ENCODE measurements around the gene PRKCE. TPM values are rescaled to one million over a fixed set of nuclear protein-coding genes. Genes with fewer than 3 reads are reported as not detected.

Gene PRKCE
- total RNA-seq, 2 donors from 2014 or later, result 5.8 to 18.1 TPM

DNA sequence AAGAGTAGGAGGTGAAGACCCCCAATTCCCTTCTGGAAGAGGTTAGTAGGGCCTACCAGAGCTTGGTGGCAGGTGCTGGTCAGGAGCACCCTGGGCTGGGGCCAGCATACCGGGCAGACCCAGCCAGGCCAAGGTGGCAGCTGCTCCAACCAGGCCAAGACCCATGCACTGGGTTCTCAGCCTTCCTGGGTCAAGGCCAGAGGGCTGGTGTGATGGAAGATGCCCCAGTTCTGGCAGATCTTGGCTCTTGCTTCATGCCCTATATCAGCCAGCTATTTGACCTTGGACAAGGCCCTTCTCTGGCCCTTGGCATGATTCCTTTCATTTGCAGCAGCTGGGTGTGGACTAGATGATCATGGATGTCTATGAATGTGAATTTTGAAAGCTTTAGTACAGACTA, 57.7 kb downstream of the PRKCE start:
- Histone ChIP-seq H3K4me3 (no peak overlapping the region), H3K4me1 (ENCODE audit: control insufficient read depth in 1 of 2, low read depth in 2 of 2) (peaks cover 18 to 20% of the 10 kb centered on the region in 2 donors), H3K9me3 (no peaks in the 10 kb centered on the region), H3K27me3 (replicated peaks; ENCODE audit: insufficient read depth) (no peaks in the 10 kb centered on the region), H3K27ac (no peak overlapping the region), H3K36me3 (no peaks in the 10 kb centered on the region)
- DNase-seq (ENCODE audit: low spot score) (no peak), ATAC-seq (ENCODE audit: insufficient number of reproducible peaks, low FRiP score, low read depth) (no peak)
- no peak for TF ChIP-seq CTCF (IDR thresholded peaks at IDR 0.05)

- H3K27ac ChIP-seq, result no peak overlapping the region
- no peaks in the 10 kb centered on the region for H3K27me3 ChIP-seq (replicated peaks; ENCODE audit: insufficient read depth)
- H3K4me1 ChIP-seq (ENCODE audit: control insufficient read depth in 1 of 2, low read depth in 2 of 2), result peaks cover 11 to 13% of the 10 kb centered on the region in 2 donors
- ATAC-seq (ENCODE audit: insufficient number of reproducible peaks, low FRiP score, low read depth) (no peak), DNase-seq (ENCODE audit: low spot score) (no peak)
- H3K36me3 ChIP-seq, result no peaks in the 10 kb centered on the region
- H3K9me3 ChIP-seq, result no peaks in the 10 kb centered on the region
- no peak overlapping the region for H3K4me3 ChIP-seq
- no peak for TF ChIP-seq CTCF (IDR thresholded peaks at IDR 0.05)
These were observed 59.0 kb downstream of the PRKCE start for GRCh38 chr2:45710468-45710867.

DNA sequence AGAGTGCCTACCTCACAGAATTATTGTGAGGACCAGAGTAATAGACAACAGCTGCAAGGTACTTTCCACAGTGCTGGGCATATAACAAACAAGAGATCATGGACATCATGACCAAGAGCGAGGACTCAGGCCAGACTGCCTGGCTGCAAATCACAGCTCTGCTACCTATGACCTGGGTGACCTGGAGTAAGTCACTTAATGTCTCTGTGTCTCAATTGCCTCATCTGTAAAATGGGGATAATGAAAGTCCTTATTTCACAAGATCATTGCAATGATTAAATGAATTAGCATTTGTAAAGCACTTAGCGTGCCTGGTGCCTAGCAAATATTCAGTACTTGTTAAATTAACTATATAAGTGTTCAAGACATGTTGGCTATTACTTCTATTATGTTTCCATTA, 59.7 kb downstream of the PRKCE start:
- no peak for DNase-seq (ENCODE audit: low spot score)
- no peaks in the 10 kb centered on the region for H3K27me3 ChIP-seq (replicated peaks; ENCODE audit: insufficient read depth)
- H3K36me3 ChIP-seq, result no peaks in the 10 kb centered on the region
- ATAC-seq (ENCODE audit: insufficient number of reproducible peaks, low FRiP score, low read depth), result no peak
- no peaks in the 10 kb centered on the region for H3K9me3 ChIP-seq
- no peak overlapping the region for H3K4me3 ChIP-seq
- no peak for TF ChIP-seq CTCF (IDR thresholded peaks at IDR 0.05)
- H3K27ac ChIP-seq, result no peak overlapping the region
- peaks cover 4 to 5% of the 10 kb centered on the region in 2 donors for H3K4me1 ChIP-seq (ENCODE audit: control insufficient read depth in 1 of 2, low read depth in 2 of 2)

DNA sequence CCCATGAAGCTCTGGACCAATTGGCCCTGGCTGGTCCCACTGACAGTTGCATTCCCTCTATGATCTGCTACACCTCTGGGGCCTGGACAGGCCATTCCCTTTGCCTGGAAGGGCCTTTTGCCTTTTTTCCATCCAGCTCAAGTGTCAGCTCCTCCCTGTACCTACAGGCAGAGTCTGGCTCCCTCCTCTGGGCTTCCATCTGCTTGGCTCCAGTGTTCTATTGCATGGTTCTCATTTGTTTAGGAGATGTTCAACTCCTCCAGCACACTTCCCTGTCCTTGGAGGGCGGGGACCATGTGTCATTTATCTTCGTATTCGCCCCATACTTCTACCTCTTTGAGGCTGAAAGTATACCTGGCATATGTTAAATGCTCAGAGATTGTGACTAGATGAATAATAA, 61.1 kb downstream of the PRKCE start:
- no peaks in the 10 kb centered on the region for H3K4me1 ChIP-seq (ENCODE audit: control insufficient read depth in 1 of 2, low read depth in 2 of 2)
- no peaks in the 10 kb centered on the region for H3K27me3 ChIP-seq (replicated peaks; ENCODE audit: insufficient read depth)
- no peak for DNase-seq (ENCODE audit: low spot score)
- no peaks in the 10 kb centered on the region for H3K9me3 ChIP-seq
- H3K27ac ChIP-seq, result no peak overlapping the region
- no peak for TF ChIP-seq CTCF (IDR thresholded peaks at IDR 0.05)
- no peak overlapping the region for H3K4me3 ChIP-seq
- no peak for ATAC-seq (ENCODE audit: insufficient number of reproducible peaks, low FRiP score, low read depth)
- H3K36me3 ChIP-seq, result no peaks in the 10 kb centered on the region

- no peaks in the 10 kb centered on the region for H3K36me3 ChIP-seq
- no peak for TF ChIP-seq CTCF (IDR thresholded peaks at IDR 0.05)
- no peaks in the 10 kb centered on the region for H3K27me3 ChIP-seq (replicated peaks; ENCODE audit: insufficient read depth)
- H3K4me1 ChIP-seq (ENCODE audit: control insufficient read depth in 1 of 2, low read depth in 2 of 2), result no peaks in the 10 kb centered on the region
- H3K4me3 ChIP-seq, result no peak overlapping the region
- no peak for ATAC-seq (ENCODE audit: insufficient number of reproducible peaks, low FRiP score, low read depth)
- no peaks in the 10 kb centered on the region for H3K9me3 ChIP-seq
- DNase-seq (ENCODE audit: low spot score), result no peak
- no peak overlapping the region for H3K27ac ChIP-seq
These were observed 61.7 kb downstream of the PRKCE start for GRCh38 chr2:45713136-45713535.
